ENCODE data around the gene CUL5.
"Not testable (repeated sequence)": the region's sequence is repeated elsewhere in the genome, so short reads cannot be mapped to it uniquely, and the experiment has no call there.

The CUL5 gene

GRCh38 chr11:108117746-108118371 lies 109.2 kb downstream of the CUL5 start:
- peak; percentile 66 for DNase-seq

- not testable (repeated sequence) for DNase-seq
These were observed 112.2 kb downstream of the CUL5 start for GRCh38 chr11:108120936-108121273.

GRCh38 chr11:108121274-108122155 lies 112.8 kb downstream of the CUL5 start, which contains the start of gene ACAT1:
TSS of gene ACAT1 (plus strand) at chr11:108121567. CDS start at chr11:108121607, 40 bp downstream.
- peak; percentile 89 for DNase-seq

GRCh38 chr11:108122166-108122628 lies 113.5 kb downstream of the CUL5 start:
- DNase-seq, result peak; percentile 23

- no peak for DNase-seq
These were observed 116.4 kb downstream of the CUL5 start for GRCh38 chr11:108125096-108125495.

- no peak for DNase-seq
These were observed 120.1 kb downstream of the CUL5 start for GRCh38 chr11:108128772-108129171.

GRCh38 chr11:108131993-108132392 lies 123.3 kb downstream of the CUL5 start:
- no peak for DNase-seq

- not testable (repeated sequence) for DNase-seq
These were observed 124.4 kb downstream of the CUL5 start for GRCh38 chr11:108132993-108133538.

GRCh38 chr11:108135845-108136544 lies 127.3 kb downstream of the CUL5 start:
- DNase-seq, result peak; percentile 45

GRCh38 chr11:108137212-108137611 lies 128.5 kb downstream of the CUL5 start:
- no peak for DNase-seq

GRCh38 chr11:108142304-108142703 lies 133.6 kb downstream of the CUL5 start:
- no peak for DNase-seq

- DNase-seq, result no peak
These were observed 135.9 kb downstream of the CUL5 start for GRCh38 chr11:108144615-108145014.

GRCh38 chr11:108147150-108147549 lies 138.5 kb downstream of the CUL5 start:
- no peak for DNase-seq

GRCh38 chr11:108148556-108148955 lies 139.9 kb downstream of the CUL5 start:
- no peak for DNase-seq

- no peak for DNase-seq
These were observed 145.9 kb downstream of the CUL5 start for GRCh38 chr11:108154591-108154990.

Measured in fibroblast of upper back skin (primary cell).